HK-2 (cell line): Measurements from ENCODE around the gene DOP1B.
"Not testable (repeated sequence)": the region's sequence is repeated elsewhere in the genome, so short reads cannot be mapped to it uniquely, and the experiment has no call there.

Experiments
- DNase-seq: peaks from one replicate; pipeline ENCODE4 v3.0.0-alpha.2; 2018; ENCODE audit not compliant: unreplicated experiment

DOP1B gene

GRCh38 chr21:36139791-36140190 lies 16.8 kb upstream of the DOP1B start:
- not testable (repeated sequence) for DNase-seq

GRCh38 chr21:36141513-36141925 lies 15.1 kb upstream of the DOP1B start:
- peak; percentile 81 for DNase-seq

GRCh38 chr21:36144233-36144632 lies 12.4 kb upstream of the DOP1B start:
- not testable (repeated sequence) for DNase-seq

- DNase-seq = no peak
These were observed 11.4 kb upstream of the DOP1B start for GRCh38 chr21:36145259-36145658.

- DNase-seq = no peak
These were observed 8.7 kb upstream of the DOP1B start for GRCh38 chr21:36147911-36148310.

GRCh38 chr21:36148886-36149285 lies 7.7 kb upstream of the DOP1B start:
- DNase-seq = no peak

- no peak for DNase-seq
These were observed 6.6 kb upstream of the DOP1B start for GRCh38 chr21:36149788-36150711.

GRCh38 chr21:36155603-36156338 lies 853 bp upstream of the DOP1B start:
- no peak for DNase-seq

GRCh38 chr21:36156339-36156814 lies 247 bp upstream of the DOP1B start:
- peak; percentile 98 for DNase-seq

GRCh38 chr21:36159356-36159921 lies 2.8 kb downstream of the DOP1B start:
- no peak for DNase-seq

- no peak for DNase-seq
These were observed 4.2 kb downstream of the DOP1B start for GRCh38 chr21:36160850-36161178.

- DNase-seq = no peak
These were observed 6.0 kb downstream of the DOP1B start for GRCh38 chr21:36162631-36163030.

GRCh38 chr21:36163750-36164741 lies 7.4 kb downstream of the DOP1B start:
- no peak for DNase-seq

- no peak for DNase-seq
These were observed 8.7 kb downstream of the DOP1B start for GRCh38 chr21:36165356-36165755.

- DNase-seq = no peak
These were observed 10.1 kb downstream of the DOP1B start for GRCh38 chr21:36166705-36167104.

GRCh38 chr21:36167541-36167940 lies 10.9 kb downstream of the DOP1B start:
- DNase-seq = no peak

- DNase-seq = no peak
These were observed 13.0 kb downstream of the DOP1B start for GRCh38 chr21:36169470-36170128.

GRCh38 chr21:36170823-36171222 lies 14.2 kb downstream of the DOP1B start:
- DNase-seq = no peak

GRCh38 chr21:36171336-36171735 lies 14.7 kb downstream of the DOP1B start:
- no peak for DNase-seq

GRCh38 chr21:36171741-36172331 lies 15.2 kb downstream of the DOP1B start:
- no peak for DNase-seq
